Right kidney (tissue), 1 donor: ENCODE data around the gene KCNS3.

Experiments used
- DNase-seq: peaks from one replicate; pipeline ENCODE4 v3.0.0-alpha.2; 2016

Gene KCNS3

GRCh38 chr2:17873021-17873420 is 5.4 kb upstream of the KCNS3 start:
- DNase-seq, result no peak

DNA sequence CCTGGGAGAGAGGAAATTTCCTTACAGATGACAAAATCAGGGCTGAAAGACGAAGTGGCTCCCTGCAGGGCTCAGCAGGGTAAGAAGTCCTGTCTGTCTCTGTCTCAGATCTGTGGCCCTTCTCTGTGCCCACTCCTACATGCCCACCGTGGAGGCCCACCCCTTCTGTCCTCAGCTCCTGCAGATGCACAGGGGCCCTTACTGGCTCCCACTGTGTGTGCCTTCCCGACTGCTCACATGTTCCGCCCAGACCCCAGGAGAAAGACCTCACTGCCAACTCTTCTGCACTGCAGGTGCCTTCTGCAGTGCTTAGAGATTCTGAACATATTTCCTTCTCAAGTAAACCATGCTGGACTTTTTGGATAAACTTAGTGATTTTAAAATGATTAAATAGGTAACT is 1.9 kb upstream of the KCNS3 start:
- no peak for DNase-seq

DNA sequence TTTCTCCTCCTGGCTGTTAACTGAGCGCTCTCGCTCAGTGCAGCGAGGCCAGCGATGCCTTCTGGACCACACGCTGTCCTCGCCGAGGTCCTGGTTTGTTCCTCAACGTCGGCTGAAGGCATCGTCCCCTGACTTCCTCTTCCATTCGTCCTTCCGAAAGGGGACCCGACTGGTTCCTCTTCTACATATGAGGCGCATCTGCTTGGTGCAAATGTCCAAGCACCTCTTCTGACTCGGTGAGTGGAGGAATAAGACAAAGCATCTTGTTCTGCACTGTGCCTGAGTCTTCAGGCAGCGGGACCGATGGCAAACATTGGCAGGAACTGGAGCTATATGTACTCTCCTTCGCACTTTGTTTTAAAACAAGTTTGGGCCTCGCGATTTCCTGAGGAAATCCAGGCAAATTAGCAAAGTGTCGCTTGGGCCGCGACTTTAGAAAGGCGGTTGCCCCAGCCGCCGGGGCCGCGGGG is 621 bp upstream of the KCNS3 start:
- DNase-seq, result no peak

- DNase-seq, result peak; percentile 74
Observed at GRCh38 chr2:17879137-17879912, 858 bp downstream of the KCNS3 start.

- DNase-seq, result peak; percentile 12
Observed at GRCh38 chr2:17879913-17880274, 1.4 kb downstream of the KCNS3 start.

- DNase-seq, result no peak
Observed at GRCh38 chr2:17892770-17893534, 14.5 kb downstream of the KCNS3 start.

DNA sequence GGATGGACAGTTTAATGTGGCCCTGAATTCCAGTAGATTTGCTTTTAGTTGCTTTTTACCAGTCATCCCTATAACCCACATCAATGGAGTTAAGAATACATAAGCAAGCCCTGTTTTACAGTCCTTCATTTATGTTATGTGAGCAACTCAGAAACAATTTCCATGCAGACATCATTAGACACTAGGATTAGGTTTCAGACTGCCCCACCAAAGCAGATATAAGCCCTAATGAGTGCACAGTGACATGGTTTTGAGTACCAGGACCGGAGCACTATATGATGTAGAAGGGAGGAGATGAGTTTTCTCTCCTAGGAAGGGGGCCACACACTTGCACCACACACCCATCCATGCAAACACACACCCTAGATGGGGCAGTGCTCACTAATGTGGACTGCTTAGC is 15.5 kb downstream of the KCNS3 start:
- no peak for DNase-seq

DNA sequence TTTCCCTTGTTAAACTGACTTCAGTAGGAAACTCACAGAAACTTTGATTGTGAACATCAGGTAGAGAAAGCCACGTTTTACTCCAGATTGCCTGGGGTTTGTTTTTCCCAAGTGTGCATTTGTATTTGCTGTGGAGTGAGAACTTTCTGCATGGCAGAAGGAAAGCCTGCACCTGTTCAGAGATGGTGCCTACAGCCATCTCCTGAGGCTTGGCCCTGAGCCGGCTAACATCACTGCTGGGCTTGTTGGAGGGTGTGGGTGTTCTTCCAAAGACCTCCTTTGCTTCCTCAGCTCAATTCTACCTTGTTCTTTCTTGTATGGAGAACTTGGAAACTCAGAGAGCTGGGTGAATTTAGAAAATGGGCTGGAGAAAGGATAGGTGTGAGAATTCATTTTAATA is 16.1 kb downstream of the KCNS3 start:
- no peak for DNase-seq

GRCh38 chr2:17899871-17900270 is 21.4 kb downstream of the KCNS3 start:
- no peak for DNase-seq

DNA sequence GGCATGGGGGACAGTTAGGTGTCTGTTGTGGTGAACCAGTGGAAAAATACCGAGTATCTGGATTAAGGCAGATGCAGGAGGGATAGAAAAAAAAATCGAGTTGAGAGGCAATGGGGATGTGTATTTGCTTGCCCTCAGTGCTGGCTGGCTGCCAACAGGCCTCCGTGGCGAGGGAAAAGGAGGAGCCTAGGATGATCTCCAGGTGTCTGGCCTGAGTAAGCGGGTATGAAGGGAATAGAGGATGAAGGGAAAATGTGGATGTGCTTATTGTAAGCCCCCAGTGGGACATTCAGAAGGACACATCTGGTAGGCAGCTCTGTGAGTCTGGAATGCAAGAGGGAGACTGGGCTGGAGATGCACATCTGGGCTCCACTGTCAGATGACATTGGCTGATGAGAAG is 22.8 kb downstream of the KCNS3 start:
- DNase-seq, result no peak

DNA sequence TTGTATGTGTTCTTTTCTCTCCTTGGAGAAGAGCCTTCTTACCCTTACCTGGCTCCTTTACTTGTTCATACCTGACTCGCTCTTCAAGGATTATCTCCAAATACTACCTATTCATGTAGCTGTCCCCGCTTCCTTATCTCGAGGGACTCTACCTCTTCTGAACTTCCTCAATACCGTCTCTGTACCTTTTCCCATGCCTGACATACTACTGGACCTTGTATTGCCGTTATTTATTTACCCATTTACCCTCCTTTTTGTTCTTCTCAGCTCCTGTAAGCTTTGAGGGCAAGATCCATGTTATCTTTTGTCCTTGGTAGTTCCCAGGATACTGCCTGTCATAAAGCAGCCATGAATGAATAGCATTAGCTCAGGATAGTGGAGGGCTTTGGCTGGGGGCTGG is 32.5 kb downstream of the KCNS3 start:
- no peak for DNase-seq

GRCh38 chr2:17911491-17912260 is 33.2 kb downstream of the KCNS3 start:
- no peak for DNase-seq

DNA sequence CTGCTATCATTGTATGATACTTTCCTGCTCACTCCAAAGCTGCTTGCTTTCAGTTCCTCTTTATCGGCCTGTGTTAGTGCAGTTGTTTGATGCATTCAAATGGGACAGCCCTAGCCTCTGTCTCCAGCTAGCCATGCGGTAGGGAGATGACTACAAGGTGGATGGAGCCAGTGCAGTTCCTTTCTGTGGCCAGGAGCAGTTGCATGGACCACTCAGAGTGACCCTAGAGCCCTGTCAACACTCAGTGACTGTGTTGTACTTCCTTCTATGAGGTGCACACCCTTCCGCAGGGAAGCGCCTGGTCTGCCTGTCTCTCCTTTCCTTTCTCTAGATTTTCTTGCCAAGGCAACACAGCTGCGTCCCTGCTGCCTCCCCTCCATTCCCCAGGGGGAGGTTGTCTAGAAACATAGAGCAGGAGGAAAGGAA is 33.8 kb downstream of the KCNS3 start:
- peak; percentile 10 for DNase-seq

DNA sequence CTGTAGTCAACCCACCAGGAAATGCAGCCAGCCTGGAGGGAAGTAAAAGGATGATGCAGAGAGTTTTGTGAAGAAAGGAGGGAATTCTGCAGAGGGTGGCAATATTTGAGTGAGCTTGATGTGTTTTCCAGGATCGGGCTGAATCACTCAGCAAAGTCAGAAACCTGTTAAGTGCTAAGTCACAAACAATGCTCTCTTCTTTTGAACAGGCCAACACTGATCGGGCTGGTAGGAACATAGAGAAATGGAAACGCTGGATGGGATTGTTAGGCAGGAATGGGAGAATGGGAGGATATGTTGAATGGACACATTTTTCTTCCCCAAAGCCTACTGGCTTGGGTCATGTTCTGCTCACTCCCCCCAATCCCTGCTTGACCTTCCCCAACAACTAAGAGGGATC is 36.6 kb downstream of the KCNS3 start:
- no peak for DNase-seq

GRCh38 chr2:17915811-17916518 is 37.5 kb downstream of the KCNS3 start:
- DNase-seq, result no peak

- DNase-seq, result no peak
Observed at GRCh38 chr2:17916584-17916983, 38.1 kb downstream of the KCNS3 start.

GRCh38 chr2:17918789-17919188 is 40.3 kb downstream of the KCNS3 start:
- DNase-seq, result peak; percentile 6

DNA sequence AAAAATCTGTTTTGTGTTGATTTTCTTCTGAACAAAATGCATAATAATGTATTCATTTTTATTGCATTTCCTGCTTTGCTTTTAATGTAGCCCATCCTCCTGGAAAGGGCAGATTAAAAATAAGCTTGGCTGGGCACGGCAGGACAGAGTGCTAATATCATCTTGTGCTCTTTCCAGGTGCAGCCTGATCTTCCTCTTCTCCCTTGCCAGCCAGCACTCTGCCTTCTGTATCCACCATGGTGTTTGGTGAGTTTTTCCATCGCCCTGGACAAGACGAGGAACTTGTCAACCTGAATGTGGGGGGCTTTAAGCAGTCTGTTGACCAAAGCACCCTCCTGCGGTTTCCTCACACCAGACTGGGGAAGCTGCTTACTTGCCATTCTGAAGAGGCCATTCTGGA is 52.3 kb downstream of the KCNS3 start:
- DNase-seq, result no peak

GRCh38 chr2:17933256-17933655 is 54.8 kb downstream of the KCNS3 start:
- no peak for DNase-seq

- no peak for DNase-seq
Observed at GRCh38 chr2:17934721-17935120, 56.3 kb downstream of the KCNS3 start.

GRCh38 chr2:17935242-17935885 is 56.9 kb downstream of the KCNS3 start:
- no peak for DNase-seq

DNA sequence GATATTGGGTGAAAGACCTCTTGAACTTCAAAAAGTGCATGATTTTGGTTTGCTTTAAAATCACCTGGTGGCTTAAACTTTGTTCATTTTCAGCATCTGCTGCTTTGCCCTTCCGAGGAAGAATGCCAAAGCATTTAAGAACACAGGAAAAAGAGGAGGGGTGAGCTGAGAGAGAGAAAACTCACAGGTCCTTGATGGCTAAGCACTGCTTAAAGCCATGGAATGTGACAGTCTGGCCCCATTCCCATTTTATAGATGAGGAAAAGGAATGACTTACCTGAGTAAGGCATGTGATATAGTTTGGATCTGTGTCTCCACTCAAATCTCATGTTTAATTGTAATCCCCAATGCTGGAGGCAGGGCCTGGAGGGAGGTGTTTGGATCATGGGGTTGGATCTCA is 58.1 kb downstream of the KCNS3 start:
- DNase-seq, result no peak
